Neural crest cell (in vitro differentiated cells): ENCODE measurements around the gene POLA2. TPM values are rescaled to one million over a fixed set of nuclear protein-coding genes. Genes with fewer than 3 reads are reported as not detected.
"Not testable (repeated sequence)": the region's sequence is repeated elsewhere in the genome, so short reads cannot be mapped to it uniquely, and the experiment has no call there.

Experiments
- DNase-seq: peaks from one replicate; pipeline ENCODE4 v3.0.0; 2021; ENCODE audit warnings: low read depth, mixed read lengths, low spot score
- H3K27ac Mint-ChIP-seq: one replicate; pipeline ENCODE4 v1.8.0; 2021; ENCODE audit warnings: mild to moderate bottlenecking, mixed read lengths; ENCODE audit not compliant: unreplicated experiment
- H3K27me3 Mint-ChIP-seq: 2 replicates; pipeline ENCODE4 v1.8.0; 2021; ENCODE audit warnings: low read depth, mild to moderate bottlenecking, mixed read lengths
- H3K36me3 Mint-ChIP-seq: 2 replicates; pipeline ENCODE4 v1.8.0; 2021; ENCODE audit warnings: low read depth, mild to moderate bottlenecking, mixed read lengths
- H3K4me1 Mint-ChIP-seq: 2 replicates; pipeline ENCODE4 v1.8.0; 2021; ENCODE audit warnings: mixed read lengths
- H3K4me3 Mint-ChIP-seq: one replicate; pipeline ENCODE4 v1.8.0; 2021; ENCODE audit warnings: mild to moderate bottlenecking, mixed read lengths
- H3K9me3 Mint-ChIP-seq: 2 replicates; pipeline ENCODE4 v1.8.0; 2021; ENCODE audit warnings: mixed read lengths
- total RNA-seq: library from RNA; stranded (reverse); gene quantifications from 2 replicates; pipeline ENCODE4 v1.2.1, GENCODE V29; 2021
- TF ChIP-seq, protein P1 (sequence below): fragments of 200-600 bp; sonication (generic); conservative IDR thresholded peaks from 2 replicates; pipeline ENCODE4 v1.5.0; 2021; ENCODE audit warnings: antibody characterized with exemption, mild to moderate bottlenecking

The POLA2 gene
- total RNA-seq, 1 donor from 2014 or later = 66.9 TPM

DNA sequence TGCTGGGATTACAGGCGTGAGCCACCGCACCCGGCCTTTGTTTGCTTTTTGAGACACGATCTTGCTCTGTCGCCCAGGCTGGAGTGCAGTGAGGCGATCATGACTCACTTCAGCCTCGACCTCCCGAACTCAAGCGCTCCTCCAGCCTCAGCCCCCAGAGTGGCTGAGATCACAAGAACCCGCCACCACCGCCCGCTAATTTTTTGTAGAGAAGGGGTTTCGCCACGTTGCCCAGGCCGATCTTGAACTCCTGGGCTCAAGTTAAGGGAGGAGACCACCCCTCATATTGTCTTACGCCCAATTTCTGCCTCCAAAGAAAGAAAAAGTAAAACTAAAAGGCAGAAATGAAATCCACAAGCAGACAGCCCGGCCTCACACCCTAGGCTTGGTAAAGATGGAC lies 1.5 kb upstream of the POLA2 start:
- Mint-ChIP-seq H3K4me1 (peaks cover 31% of the 10 kb centered on the region), H3K27ac (no peak overlapping the region), H3K4me3 (peak overlapping the region; percentile 96), H3K27me3 (peaks cover 9% of the 10 kb centered on the region), H3K36me3 (peaks cover 5% of the 10 kb centered on the region), H3K9me3 (no peaks in the 10 kb centered on the region)
- no peak for DNase-seq
- TF ChIP-seq, protein P1, sequence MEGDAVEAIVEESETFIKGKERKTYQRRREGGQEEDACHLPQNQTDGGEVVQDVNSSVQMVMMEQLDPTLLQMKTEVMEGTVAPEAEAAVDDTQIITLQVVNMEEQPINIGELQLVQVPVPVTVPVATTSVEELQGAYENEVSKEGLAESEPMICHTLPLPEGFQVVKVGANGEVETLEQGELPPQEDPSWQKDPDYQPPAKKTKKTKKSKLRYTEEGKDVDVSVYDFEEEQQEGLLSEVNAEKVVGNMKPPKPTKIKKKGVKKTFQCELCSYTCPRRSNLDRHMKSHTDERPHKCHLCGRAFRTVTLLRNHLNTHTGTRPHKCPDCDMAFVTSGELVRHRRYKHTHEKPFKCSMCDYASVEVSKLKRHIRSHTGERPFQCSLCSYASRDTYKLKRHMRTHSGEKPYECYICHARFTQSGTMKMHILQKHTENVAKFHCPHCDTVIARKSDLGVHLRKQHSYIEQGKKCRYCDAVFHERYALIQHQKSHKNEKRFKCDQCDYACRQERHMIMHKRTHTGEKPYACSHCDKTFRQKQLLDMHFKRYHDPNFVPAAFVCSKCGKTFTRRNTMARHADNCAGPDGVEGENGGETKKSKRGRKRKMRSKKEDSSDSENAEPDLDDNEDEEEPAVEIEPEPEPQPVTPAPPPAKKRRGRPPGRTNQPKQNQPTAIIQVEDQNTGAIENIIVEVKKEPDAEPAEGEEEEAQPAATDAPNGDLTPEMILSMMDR = no peak

DNA sequence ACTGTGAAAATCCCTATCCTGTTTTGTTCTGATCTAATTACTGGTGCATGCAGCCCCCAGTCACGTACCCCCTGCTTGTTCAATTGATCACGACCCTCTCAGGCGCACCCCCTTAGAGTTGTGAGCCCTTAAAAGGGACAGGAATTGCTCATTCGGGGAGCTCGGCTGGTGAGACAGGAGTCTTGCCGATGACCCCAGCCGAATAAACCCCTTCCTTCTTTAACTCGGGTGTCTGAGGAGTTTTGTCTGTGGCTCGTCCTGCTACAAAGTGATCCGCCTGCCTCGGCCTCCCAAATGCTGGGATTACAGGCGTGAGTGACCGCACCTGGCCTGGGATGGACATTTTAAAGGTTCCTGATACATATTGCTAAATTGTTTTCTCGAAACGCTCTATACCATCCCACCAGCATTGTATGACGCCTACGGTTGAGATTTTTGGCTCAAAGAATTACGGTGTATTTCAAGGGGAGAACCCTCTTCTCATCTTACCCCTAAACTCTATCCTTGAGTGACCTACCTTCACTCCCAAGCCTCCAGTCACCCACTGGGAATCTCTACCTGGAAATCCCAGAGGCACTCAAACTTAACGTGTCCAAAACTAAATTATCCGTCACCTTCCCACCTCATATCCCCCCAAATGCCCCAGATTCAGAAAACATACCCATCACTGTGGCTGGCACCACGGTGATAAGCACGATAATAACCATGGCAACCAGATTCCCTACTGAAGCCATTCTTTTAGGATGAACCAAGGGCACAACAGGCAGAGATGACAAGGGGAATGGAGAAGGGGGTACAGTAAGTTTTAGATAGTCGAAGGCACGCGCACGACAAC lies 789 bp upstream of the POLA2 start:
- Mint-ChIP-seq H3K27me3 (peaks cover 7% of the 10 kb centered on the region), H3K4me1 (peaks cover 35% of the 10 kb centered on the region), H3K4me3 (peak overlapping the region; percentile 96), H3K9me3 (no peaks in the 10 kb centered on the region), H3K36me3 (peaks cover 9% of the 10 kb centered on the region), H3K27ac (peak overlapping the region; percentile 96)
- TF ChIP-seq, protein P1 = no peak
- no peak for DNase-seq

DNA sequence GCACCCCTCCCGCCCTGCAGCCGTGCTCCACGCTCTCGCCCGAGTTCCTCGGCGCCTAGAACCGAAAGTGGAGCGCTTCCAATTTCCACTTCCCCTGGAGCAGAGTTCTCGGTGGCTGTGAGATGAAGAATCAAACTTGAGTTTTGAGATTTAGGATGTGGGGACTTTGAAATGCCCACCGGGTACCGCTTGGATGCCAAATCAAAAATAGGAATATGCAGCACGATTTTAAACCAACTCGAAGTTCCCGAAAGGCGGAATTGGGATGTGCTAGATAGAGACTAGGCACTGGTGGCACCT lies 569 bp downstream of the POLA2 start:
- DNase-seq = no peak
- peaks cover 9% of the 10 kb centered on the region for H3K36me3 Mint-ChIP-seq
- H3K27ac Mint-ChIP-seq = peak overlapping the region; percentile 88
- H3K27me3 Mint-ChIP-seq = peaks cover 6% of the 10 kb centered on the region
- peak overlapping the region; percentile 96 for H3K4me3 Mint-ChIP-seq
- H3K9me3 Mint-ChIP-seq = no peaks in the 10 kb centered on the region
- H3K4me1 Mint-ChIP-seq = peaks cover 39% of the 10 kb centered on the region
- TF ChIP-seq, protein P1 = no peak

DNA sequence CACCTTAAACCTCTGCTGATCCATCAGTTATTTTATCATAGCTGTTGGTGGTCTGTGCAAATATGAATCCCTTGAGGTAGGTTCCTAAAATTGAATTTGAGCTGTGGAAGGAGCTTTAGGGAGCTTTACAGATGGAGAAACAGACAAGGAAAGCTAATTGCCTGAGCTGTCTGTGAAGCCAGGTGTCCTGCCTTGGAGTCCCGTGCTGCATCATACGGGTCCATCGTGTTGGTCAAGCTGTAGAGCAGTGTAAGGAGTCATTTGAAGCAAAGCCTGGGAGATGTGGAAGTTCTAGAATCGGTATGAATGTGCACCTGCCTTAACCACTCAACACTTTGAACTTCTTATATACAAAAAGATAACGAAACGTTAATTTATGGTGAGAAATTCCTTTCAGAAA lies 1.0 kb downstream of the POLA2 start:
- Mint-ChIP-seq H3K4me1 (peaks cover 39% of the 10 kb centered on the region), H3K4me3 (peak overlapping the region; percentile 96), H3K27ac (peak overlapping the region; percentile 88), H3K9me3 (no peaks in the 10 kb centered on the region), H3K27me3 (peaks cover 3% of the 10 kb centered on the region), H3K36me3 (peaks cover 9% of the 10 kb centered on the region)
- TF ChIP-seq, protein P1 = no peak
- no peak for DNase-seq

DNA sequence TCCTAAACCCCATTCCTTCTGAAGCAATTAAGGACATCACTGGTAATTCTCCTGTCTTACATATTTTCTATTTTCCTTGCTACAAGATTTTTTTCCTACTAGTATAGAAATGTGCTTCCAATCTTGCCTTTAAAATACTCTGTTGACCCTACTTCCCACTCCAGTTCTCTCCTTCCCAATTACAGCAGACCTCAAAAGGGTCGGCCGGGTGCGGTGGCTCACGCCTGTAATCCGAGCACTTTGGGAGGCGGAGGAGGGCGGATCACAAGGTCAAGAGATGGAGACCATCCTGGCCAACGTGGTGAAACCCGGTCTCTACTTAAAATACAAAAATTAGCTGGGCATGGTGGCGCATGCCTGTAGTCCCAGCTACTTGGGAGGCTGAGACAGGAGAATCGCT lies 3.0 kb downstream of the POLA2 start:
- H3K9me3 Mint-ChIP-seq, H3K27me3 Mint-ChIP-seq, DNase-seq, H3K36me3 Mint-ChIP-seq, H3K27ac Mint-ChIP-seq: not testable (repeated sequence)
- Mint-ChIP-seq H3K4me1 (peaks cover 39% of the 10 kb centered on the region), H3K4me3 (peak overlapping the region; percentile 78)

DNA sequence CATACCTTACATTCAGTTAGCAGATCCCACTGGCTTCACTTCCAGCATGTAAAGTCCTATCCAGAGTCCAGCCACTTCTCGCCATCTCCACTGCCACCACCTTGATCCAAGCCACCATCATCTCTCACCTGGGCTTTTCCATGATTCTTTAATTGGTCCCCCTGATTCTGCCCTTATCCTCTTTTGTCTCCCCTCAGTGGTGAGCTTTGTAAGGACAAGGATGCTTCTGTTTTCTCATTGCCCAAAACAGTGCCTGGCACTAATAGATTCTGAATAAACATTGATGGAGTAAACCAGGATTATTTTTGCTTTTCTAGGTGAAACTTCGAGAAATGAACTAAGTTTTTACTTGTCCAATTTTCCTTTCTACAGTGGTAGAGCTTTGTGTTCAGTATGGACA lies 4.4 kb downstream of the POLA2 start:
- H3K4me3 Mint-ChIP-seq = peak overlapping the region; percentile 70

More for the DNA sequence above, 4.4 kb downstream of the POLA2 start:
- peaks cover 13% of the 10 kb centered on the region for H3K36me3 Mint-ChIP-seq
- DNase-seq = no peak
- H3K4me1 Mint-ChIP-seq = peaks cover 35% of the 10 kb centered on the region
- H3K27ac Mint-ChIP-seq = no peak overlapping the region
- H3K9me3 Mint-ChIP-seq = no peaks in the 10 kb centered on the region
- H3K27me3 Mint-ChIP-seq = no peaks in the 10 kb centered on the region
- TF ChIP-seq, protein P1 = no peak
